ENCODE measurements around the gene KAT6B.

The KAT6B gene

DNA sequence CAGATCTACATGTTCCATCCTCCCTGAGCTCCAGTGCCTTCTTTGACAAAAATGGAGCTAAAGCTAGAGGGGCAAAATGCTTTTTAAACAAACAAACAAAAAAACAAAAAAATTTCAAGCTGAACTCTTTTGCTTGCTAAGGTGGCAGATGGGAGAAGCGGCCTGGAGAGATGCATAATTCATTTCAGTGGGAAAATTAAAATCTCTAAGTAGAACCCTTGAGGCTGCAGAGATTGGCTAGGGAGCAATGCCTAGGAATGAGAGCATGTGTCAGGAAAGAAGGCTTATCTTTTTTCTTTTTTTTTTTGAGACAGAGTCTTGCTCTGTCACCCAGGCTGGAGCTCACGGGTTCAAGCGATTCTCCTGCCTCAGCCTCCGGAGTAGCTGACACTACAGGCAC lies 238.7 kb downstream of the KAT6B start:
- TF ChIP-seq, protein P1, sequence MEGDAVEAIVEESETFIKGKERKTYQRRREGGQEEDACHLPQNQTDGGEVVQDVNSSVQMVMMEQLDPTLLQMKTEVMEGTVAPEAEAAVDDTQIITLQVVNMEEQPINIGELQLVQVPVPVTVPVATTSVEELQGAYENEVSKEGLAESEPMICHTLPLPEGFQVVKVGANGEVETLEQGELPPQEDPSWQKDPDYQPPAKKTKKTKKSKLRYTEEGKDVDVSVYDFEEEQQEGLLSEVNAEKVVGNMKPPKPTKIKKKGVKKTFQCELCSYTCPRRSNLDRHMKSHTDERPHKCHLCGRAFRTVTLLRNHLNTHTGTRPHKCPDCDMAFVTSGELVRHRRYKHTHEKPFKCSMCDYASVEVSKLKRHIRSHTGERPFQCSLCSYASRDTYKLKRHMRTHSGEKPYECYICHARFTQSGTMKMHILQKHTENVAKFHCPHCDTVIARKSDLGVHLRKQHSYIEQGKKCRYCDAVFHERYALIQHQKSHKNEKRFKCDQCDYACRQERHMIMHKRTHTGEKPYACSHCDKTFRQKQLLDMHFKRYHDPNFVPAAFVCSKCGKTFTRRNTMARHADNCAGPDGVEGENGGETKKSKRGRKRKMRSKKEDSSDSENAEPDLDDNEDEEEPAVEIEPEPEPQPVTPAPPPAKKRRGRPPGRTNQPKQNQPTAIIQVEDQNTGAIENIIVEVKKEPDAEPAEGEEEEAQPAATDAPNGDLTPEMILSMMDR (IDR thresholded peaks at IDR 0.05; ENCODE audit: insufficient read depth, low read depth, low read length, missing control alignments) = no peak
- H3K4me3 ChIP-seq (ENCODE audit: low read length) = no peak overlapping the region
- DNase-seq (ENCODE audit: low read depth) = no peak

DNA sequence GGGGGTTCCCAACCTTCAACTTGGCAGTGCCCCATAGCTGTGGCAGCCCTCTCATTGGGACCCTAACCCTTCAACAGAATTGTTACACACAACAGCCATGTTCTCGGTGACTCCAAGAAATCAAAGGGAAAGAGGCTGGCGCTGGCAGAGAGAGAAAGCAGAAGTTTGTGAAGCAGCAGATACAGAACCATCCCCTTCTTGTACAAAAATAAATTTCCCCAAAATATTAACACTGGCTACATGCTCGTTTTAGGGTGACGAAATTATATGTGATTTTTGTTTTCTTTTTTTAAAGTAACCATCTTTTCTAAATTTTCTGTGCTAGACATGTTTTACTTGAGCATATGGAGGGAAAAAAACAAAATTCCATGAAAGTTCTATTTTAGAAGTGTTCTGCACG lies 239.9 kb downstream of the KAT6B start:
- H3K4me3 ChIP-seq (ENCODE audit: low read length) = no peak overlapping the region
- TF ChIP-seq, protein P1 (IDR thresholded peaks at IDR 0.05; ENCODE audit: insufficient read depth, low read depth, low read length, missing control alignments) = no peak

DNA sequence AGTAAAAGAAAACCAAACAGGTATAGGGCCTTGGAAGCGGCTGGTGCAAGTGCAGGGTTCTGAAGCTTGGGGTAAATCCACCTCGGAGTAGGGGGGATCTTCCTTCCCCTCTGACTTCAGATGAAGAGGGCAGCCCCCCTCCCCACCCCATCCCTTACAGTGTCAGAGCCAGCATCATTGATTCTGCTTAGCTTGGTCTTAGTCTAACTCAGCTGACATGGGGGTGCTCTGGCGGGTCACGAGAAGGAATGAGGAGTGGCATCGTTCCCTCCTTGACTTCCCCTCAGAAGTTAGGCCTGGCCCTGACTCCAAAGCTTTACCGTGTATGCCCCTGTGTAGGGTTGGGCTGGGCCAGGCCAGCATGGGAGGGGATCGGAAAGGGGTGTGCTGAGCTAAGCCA lies 240.9 kb downstream of the KAT6B start:
- H3K4me3 ChIP-seq (ENCODE audit: low read length) = no peak overlapping the region
- TF ChIP-seq, protein P1 (IDR thresholded peaks at IDR 0.05; ENCODE audit: insufficient read depth, low read depth, low read length, missing control alignments) = no peak
- DNase-seq (ENCODE audit: low read depth) = no peak

More for the DNA sequence above, 239.9 kb downstream of the KAT6B start:
- no peak for DNase-seq (ENCODE audit: low read depth)

DNA sequence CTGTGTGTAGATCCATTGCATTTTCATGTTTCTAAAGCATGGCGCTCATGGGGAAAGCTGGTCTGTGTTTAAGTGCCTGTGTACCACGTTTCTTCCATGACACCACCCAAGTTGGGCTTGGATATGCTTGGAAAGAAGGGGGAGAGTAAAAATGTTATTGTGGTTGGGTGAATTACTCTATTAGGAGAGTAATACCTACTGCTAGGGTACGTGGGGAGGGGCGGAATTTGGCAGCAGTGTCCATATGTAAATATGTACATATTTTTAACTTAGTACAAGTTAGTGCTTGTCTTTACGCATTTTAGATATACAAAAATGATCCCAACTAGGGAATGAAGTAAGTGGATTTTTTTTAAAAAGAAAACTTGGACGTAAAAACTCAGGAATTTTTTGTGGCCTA lies 242.1 kb downstream of the KAT6B start:
- TF ChIP-seq, protein P1 (IDR thresholded peaks at IDR 0.05; ENCODE audit: insufficient read depth, low read depth, low read length, missing control alignments) = no peak
- peak; percentile 27 for DNase-seq (ENCODE audit: low read depth)
- no peak overlapping the region for H3K4me3 ChIP-seq (ENCODE audit: low read length)

DNA sequence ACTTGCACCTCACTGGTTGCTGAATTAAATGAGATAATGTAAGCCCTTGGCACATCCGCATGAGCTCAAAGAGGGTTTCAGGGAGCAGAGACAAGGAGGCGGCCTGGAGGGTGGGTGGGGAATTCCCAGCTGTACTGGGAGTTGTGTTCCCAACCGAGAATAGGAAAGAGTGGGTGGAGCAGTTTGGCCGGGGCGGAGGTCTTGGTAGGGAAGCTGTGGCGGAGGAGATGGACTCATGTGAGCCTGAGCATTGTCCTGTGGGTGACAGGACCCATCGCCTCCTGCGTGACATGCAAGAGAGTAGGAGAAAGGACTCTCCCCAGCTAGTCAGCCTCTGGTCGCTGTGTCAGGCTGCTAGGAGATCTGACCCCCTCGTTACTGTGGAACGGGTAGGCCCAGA lies 244.1 kb downstream of the KAT6B start:
- DNase-seq (ENCODE audit: low read depth) = no peak
- TF ChIP-seq, protein P1 (IDR thresholded peaks at IDR 0.05; ENCODE audit: insufficient read depth, low read depth, low read length, missing control alignments) = no peak
- H3K4me3 ChIP-seq (ENCODE audit: low read length) = no peak overlapping the region

DNA sequence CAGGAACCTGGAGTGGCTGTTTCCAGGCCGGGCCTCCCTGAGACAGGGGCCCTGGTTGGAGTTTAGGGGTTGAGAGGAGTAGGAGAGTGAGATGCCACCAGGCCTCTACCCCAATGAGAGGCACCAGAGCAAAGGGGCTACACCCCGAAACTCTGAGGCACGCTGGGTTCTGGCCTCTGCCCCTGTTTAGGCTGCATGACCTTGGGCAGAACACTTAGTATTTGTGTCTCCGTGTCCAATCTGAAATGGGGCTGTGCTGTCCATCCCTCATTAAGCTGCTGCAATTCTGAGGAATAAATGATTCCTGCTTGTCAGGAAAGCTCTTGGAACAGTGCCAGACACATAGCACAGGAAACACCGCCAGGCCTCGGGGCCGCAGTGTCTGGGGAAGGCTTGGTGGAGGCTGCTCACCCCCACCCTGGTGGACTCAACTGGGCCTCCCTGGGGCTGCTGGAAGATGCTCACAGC lies 244.6 kb downstream of the KAT6B start:
- H3K4me3 ChIP-seq (ENCODE audit: low read length) = no peak overlapping the region
- TF ChIP-seq, protein P1 (IDR thresholded peaks at IDR 0.05; ENCODE audit: insufficient read depth, low read depth, low read length, missing control alignments) = no peak
- peak; percentile 20 for DNase-seq (ENCODE audit: low read depth)

DNA sequence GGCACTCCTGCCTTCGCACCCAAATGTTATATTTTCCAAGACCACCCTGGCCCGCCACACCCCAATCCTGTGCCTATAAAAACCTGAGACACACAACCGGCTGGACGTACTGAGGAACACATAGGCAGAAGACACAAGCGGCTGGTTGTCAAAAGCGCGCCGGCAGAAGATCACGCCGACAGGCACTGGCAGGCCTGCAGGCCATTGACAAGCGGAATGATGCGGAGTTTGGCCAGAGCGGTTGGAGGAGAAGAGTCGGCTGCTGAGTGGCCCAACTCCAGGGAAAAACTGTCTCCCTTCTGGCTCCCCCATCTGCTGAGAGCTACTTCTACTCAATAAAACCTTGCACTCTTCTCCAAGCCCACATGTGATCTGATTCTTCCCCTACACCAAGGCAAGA lies 245.4 kb downstream of the KAT6B start:
- H3K4me3 ChIP-seq (ENCODE audit: low read length) = no peak overlapping the region
- no peak for DNase-seq (ENCODE audit: low read depth)
- TF ChIP-seq, protein P1 (IDR thresholded peaks at IDR 0.05; ENCODE audit: insufficient read depth, low read depth, low read length, missing control alignments) = no peak

Data from epithelial cell of esophagus (primary cell).